ENCODE data around the gene MLXIP. TPM values are rescaled to one million over a fixed set of nuclear protein-coding genes. Genes with fewer than 3 reads are reported as not detected.
A peak's percentile ranks its signal among the peaks of the same experiment; 100 is the strongest.

Gene MLXIP
- total and polyA plus RNA-seq, 4 donors, result 29.1 to 58.8 (median 38.8) TPM

DNA sequence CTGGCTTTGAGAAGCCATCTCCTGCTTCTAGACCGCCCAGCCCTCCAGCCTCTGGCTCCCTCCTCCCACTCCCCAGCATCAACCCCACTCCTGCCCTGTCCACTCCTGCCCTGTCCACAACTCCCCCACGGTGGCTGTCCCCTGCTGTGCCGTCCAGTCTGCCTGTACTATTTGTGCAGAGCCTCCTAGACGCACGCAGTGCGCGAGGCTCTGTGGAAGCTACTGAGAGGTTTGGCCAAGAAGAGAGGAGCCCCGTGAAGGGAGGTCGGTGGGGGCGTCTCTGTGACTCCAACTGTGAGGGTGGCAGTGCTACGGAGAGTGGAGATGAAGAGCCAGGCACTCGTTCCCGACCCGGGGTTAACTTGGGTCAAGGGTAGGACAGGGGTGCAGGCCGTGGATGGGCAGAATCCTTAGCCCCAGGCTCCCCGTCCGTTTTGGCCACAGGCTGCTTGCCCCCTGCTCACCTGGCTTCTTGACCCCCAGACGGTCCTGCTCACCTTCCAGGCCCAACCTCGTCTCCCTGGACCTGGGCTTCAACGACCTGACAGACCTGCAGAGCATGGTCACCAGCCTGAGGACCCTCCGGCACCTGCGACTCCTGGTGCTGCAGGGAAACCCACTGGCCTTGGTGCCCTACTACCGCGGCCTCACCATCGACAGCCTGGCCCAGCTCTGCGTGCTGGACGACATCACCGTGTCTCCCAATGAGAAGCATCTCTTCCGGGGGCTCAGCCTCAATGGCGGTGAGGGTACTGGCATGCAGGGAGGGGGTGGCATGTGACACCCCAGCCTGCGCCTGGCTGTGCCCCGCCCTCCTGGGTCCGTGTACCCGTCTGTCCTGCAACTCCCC, 111.3 kb downstream of the MLXIP start:
- Histone ChIP-seq H3K9me3 (ENCODE audit: control insufficient read depth in 4 of 4, insufficient read depth in 3 of 4, low read length in 3 of 4) (no peaks in the 10 kb centered on the region), H3K4me1 (ENCODE audit: control insufficient read depth in 5 of 5, insufficient read depth in 5 of 5, low read length in 5 of 5) (no peaks in the 10 kb centered on the region), H3K27ac (ENCODE audit: low read depth in 1 of 2, low read length in 1 of 2) (no peak overlapping the region), H3K4me3 (no peak overlapping the region), H3K27me3 (ENCODE audit: control insufficient read depth in 3 of 3, insufficient read depth in 3 of 3, low read length in 2 of 3) (no peaks in the 10 kb centered on the region), H3K36me3 (ENCODE audit: control insufficient read depth in 4 of 4, insufficient read depth in 4 of 4, low read length in 4 of 4) (no peaks in the 10 kb centered on the region), H3K9ac (ENCODE audit: insufficient read depth in 1 of 2, low read length in 2 of 2) (no peak overlapping the region)
- 86 to 92% methylated on average over 34 of the region's 34 CpGs for WGBS, 2 donors
- TF ChIP-seq, protein P1, sequence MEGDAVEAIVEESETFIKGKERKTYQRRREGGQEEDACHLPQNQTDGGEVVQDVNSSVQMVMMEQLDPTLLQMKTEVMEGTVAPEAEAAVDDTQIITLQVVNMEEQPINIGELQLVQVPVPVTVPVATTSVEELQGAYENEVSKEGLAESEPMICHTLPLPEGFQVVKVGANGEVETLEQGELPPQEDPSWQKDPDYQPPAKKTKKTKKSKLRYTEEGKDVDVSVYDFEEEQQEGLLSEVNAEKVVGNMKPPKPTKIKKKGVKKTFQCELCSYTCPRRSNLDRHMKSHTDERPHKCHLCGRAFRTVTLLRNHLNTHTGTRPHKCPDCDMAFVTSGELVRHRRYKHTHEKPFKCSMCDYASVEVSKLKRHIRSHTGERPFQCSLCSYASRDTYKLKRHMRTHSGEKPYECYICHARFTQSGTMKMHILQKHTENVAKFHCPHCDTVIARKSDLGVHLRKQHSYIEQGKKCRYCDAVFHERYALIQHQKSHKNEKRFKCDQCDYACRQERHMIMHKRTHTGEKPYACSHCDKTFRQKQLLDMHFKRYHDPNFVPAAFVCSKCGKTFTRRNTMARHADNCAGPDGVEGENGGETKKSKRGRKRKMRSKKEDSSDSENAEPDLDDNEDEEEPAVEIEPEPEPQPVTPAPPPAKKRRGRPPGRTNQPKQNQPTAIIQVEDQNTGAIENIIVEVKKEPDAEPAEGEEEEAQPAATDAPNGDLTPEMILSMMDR (IDR thresholded peaks at IDR 0.05; ENCODE audit: control extremely low read depth, extremely low read depth), result no peak
- ATAC-seq (ENCODE audit: insufficient read depth, low FRiP score), result no peak
- DNase-seq, result no peak

DNA sequence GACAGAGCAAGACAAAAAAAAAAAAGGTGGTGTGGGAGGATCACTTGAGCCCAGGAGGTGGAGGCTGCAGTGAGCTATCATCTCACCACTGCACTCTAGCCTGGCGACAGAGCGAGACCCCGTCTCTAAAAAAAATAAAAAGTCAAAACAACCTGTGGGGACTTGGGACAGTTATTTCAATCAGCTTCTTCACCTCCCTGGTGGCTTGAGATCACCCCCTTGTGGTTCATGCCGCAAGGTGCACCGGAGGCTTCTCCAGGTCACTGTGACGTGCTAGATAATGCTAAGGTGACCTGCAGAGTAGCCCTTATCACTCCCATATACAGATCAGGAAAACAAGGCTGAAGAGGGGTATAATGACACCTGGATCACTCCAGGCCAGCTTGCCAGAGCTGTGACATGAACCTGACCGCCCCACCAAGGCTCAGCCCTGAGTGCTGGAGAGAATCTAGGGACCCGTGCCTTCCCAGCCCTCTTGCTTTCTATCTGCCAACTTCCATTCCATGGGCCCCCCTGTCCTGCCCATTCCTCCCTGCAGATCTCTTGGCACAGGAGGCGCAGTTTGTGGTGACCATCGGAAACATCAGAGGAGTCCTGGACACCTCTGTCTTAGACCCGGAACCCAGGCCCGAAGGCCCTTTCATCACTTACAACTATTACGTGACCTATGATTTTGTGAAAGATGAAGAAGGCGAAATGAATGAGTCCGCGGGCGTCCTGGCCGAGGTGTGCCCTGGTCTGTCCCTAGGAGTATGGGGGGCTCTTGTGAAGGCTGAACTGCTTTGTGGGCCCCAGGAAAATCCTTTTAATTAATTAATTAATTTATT, 112.5 kb downstream of the MLXIP start:
- no peak overlapping the region for H3K9ac ChIP-seq (ENCODE audit: insufficient read depth in 1 of 2, low read length in 2 of 2)
- TF ChIP-seq, protein P1 (IDR thresholded peaks at IDR 0.05; ENCODE audit: control extremely low read depth, extremely low read depth), result peak; percentile 60
- WGBS, 2 donors, result 66 to 67% methylated on average over 18 of the region's 18 CpGs
- H3K9me3 ChIP-seq (ENCODE audit: control insufficient read depth in 4 of 4, insufficient read depth in 3 of 4, low read length in 3 of 4), result peaks cover 0 to 3% (median 0%) of the 10 kb centered on the region in 4 donors
- no peaks in the 10 kb centered on the region for H3K4me1 ChIP-seq (ENCODE audit: control insufficient read depth in 5 of 5, insufficient read depth in 5 of 5, low read length in 5 of 5)
- ATAC-seq (ENCODE audit: insufficient read depth, low FRiP score) (peak; percentile 66), DNase-seq (peak; percentile 22 to 50 (median 43))
- H3K36me3 ChIP-seq (ENCODE audit: control insufficient read depth in 4 of 4, insufficient read depth in 4 of 4, low read length in 4 of 4), result no peaks in the 10 kb centered on the region
- no peak overlapping the region for H3K27ac ChIP-seq (ENCODE audit: low read depth in 1 of 2, low read length in 1 of 2)
- H3K27me3 ChIP-seq (ENCODE audit: control insufficient read depth in 3 of 3, insufficient read depth in 3 of 3, low read length in 2 of 3), result no peaks in the 10 kb centered on the region
- H3K4me3 ChIP-seq, result no peak overlapping the region

DNA sequence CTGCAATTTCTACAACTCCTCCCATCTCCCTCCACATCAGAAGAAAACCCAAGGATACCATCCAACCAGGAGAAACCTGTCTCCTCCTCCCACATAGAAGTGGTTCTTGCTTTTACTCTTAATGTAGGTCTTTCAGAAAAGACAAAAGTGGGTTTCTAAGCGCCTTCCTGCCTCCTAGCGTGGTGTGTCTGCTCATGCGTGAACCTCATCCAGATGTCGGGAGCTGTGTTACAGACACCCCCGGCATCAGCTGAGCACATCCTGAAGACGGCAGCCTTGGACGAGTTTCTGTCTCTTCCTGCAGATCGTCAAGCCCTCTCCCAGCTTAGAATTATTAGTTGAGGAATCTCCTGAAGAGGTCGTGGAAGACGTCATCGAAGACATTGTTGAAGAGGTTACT, 113.9 kb downstream of the MLXIP start:
- TF ChIP-seq, protein P1 (IDR thresholded peaks at IDR 0.05; ENCODE audit: control extremely low read depth, extremely low read depth), result no peak
- H3K9ac ChIP-seq (ENCODE audit: insufficient read depth in 1 of 2, low read length in 2 of 2), result no peak overlapping the region
- H3K27ac ChIP-seq (ENCODE audit: low read depth in 1 of 2, low read length in 1 of 2), result no peak overlapping the region
- no peaks in the 10 kb centered on the region for H3K27me3 ChIP-seq (ENCODE audit: control insufficient read depth in 3 of 3, insufficient read depth in 3 of 3, low read length in 2 of 3)
- ATAC-seq (ENCODE audit: insufficient read depth, low FRiP score) (no peak), DNase-seq (no peak)
- WGBS, 2 donors, result 82 to 91% methylated on average over 11 of the region's 11 CpGs
- peaks cover 0 to 3% (median 0%) of the 10 kb centered on the region in 4 donors for H3K9me3 ChIP-seq (ENCODE audit: control insufficient read depth in 4 of 4, insufficient read depth in 3 of 4, low read length in 3 of 4)
- no peaks in the 10 kb centered on the region for H3K36me3 ChIP-seq (ENCODE audit: control insufficient read depth in 4 of 4, insufficient read depth in 4 of 4, low read length in 4 of 4)
- no peak overlapping the region for H3K4me3 ChIP-seq
- H3K4me1 ChIP-seq (ENCODE audit: control insufficient read depth in 5 of 5, insufficient read depth in 5 of 5, low read length in 5 of 5), result no peaks in the 10 kb centered on the region

Measured in lung (tissue), 12 donors.